GM18873 (cell line): Measurements from ENCODE around the gene UIMC1.

ENCODE experiments used
- ATAC-seq: cut with Tn5 transposase; IDR thresholded peaks from one replicate; pipeline ENCODE4 v1.9.1; 2021; ENCODE audit warnings: mild to moderate bottlenecking, moderate library complexity, moderate number of reproducible peaks; ENCODE audit not compliant: unreplicated experiment, low FRiP score

UIMC1 gene

DNA sequence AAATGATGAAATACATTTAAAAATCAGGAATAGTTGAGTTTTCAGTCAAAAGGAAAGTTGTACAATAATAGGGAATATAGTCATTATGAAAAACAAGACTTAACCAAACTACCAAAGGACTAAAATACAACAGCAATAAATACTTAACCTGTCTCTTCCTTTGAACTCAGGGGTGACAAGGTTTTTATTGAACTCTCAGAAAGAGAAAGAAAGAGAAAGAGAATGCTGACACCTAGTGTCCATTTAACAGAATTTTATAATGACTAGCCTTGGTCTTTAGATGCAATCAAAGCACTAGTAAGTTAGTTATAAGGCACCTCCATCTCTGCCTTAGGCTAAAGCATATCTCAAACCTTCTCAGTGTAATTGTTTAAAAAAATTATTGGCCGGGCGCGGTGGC lies 47.5 kb downstream of the UIMC1 start:
- ATAC-seq = no peak

DNA sequence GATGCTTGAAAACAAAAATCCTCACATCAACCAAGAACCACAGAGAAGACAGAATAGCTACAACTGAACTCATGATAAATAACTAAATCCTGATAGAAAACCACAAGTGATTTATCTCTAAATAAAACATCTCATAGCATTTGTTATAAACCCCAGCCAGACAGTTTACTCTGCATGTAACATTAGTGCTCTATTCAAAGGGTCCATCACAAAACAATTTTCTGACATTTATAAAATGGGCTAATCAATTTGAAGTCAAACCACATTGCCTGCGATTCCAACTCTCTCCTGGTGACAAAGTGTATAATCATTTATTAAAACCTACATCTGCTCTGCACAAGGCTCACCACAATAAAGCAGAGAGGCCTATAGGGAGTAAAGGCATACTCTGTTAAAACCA lies 49.8 kb downstream of the UIMC1 start:
- no peak for ATAC-seq

DNA sequence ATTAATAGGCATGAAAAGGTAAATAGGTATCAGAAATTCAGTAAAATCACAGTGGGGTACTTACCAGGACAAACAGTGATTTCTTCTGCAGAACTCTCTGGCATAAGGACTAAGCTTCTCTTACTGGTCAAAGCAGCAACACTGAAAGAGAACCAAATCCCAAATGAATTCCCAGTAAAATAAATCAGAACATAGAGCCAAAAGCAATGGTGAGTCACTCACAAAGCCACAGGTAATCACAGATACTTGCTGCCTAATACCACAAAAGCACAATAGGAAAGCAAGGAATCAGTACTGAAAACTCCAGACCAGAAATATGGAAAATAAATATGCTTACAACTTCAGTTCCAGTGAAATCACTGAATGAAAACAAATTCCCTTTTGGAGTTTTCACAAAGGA lies 50.7 kb downstream of the UIMC1 start:
- no peak for ATAC-seq

DNA sequence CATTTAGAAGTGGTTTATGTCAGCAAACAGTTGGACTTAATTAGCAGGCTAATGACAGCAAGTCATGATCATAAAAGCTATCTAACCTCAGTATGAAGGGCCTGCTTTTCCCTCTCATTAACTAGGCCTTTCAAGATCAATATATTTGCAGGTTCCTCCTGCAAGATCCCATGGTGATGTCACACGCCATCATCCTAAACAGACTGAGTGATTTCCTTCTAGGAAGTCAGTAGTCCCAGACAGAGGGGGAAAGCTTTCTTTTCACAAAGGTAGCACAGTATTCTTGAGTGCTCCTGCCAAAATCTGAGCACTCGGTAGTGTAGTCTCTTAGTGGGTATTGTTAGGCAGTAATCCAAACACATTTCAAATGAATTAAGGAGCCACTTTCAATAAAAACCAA lies 52.5 kb downstream of the UIMC1 start:
- ATAC-seq = no peak

DNA sequence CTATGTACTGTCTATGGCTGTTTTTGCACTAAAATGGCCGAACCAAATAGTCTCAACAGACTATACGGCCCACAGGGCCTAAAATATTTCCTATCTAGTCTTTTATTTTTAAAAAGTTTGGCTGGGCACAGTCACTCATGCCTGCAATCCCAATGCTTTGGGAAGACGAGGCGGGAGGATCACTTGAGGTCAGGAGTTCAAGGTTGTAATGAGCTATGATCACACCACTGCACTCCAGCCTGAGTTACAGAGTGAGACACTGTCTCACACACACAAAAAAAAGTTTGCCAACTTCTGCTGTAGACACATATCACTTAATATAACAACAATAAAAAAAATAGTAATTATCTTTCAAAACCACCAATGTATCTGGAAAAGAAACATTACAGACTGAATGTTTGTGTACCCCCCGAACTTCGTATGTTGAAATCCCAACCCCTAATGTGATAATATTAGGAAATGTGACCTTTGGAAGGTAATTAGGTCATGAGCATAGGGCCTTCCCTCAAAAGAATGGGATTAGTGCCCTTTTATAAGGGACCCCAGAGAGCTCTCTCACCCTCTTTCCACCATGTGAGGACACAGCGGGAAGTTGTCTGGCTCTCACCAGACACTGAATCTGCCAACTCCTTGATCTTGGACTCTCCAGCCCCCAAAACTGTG lies 53.9 kb downstream of the UIMC1 start:
- ATAC-seq = no peak

DNA sequence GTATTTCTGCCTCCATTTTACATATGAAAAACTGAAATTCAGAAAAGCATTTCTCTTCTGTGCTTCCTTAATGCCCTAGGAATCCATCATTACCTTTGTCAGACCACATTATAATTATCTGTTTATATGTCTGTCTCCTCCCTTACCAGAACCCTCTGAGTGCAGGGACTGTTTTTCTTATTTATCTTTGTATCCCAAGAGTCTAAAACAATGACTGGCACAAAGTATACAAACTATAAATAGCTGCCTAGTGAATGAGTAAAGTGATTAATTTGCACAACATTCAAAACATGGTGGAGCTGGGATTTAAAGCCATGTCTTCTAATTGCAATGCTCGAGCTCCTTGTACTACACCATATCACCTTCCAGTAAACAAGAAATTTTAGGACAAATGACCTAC lies 58.1 kb downstream of the UIMC1 start:
- no peak for ATAC-seq

DNA sequence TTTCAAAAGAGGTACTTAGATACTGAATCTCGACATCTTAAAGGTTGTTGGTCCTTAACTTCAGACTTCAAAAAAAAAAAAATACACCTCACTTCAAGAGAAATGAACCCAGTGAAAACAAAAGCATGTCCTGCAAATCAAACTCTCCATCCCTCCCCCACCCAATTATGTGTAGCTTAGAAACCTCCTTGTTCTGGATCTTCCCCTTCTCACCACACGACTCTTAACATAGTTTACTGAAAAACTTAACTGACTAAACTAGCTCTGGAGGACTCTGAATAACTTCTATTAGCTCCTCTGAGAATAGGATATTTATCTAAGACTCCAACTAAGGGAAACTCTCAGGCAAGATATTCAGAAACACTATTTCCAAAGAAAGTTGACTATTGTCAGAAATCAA lies 58.7 kb downstream of the UIMC1 start:
- ATAC-seq = no peak

DNA sequence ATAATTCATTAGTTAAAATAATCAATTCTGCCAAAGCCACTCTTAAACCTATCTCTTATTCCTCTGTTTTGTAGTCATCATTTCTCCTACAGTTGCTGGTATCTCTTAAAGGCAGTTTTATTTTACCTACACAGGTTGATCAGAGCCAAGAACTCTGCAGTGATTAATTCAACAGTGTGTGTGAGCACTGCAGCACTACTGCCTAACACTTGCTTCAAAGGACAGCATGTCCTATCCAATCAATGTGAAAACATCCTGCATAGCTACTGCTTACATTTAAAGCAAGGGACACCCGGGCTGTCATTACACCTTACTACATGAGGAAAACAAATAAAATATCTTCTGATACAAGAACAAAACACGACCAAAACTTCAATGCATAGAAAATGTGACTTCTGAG lies 62.3 kb downstream of the UIMC1 start:
- ATAC-seq = no peak

DNA sequence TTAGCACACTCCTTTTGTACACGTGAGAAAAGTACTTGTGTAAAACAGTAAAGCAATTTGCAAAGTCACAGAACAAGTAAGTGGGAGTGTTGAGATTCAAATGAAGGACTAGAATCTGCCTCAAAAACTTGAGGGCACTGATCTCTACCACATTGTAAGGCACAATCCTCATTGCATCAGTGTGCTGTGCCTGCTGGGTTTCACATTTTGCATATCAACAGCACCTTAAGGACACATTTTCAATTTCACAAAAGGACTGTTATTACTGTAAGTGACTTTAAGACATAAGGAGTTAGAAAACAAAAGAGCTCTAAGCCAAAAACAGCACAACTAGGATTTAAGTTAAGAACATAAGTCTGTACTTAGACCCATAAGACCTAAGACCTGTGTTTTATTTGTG lies 62.8 kb downstream of the UIMC1 start:
- no peak for ATAC-seq

DNA sequence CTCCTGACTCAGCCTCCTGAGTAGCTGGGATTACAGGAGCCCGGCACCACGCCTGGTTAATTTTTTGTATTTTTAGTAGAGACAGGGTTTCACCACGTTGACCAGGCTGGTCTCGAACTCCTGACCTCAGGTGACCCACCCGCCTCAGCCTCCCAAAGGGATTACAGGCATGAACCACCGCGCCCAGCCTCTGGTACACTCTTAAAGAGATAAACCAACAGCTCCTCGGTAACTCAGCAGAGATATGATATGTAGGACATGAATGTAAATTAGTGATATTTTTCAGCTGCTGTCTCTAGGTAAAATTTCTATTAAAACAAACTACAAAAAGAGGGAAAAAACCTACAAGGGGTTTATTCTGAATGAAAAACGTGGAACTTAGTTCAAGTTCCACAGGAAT lies 64.6 kb downstream of the UIMC1 start:
- ATAC-seq = no peak

DNA sequence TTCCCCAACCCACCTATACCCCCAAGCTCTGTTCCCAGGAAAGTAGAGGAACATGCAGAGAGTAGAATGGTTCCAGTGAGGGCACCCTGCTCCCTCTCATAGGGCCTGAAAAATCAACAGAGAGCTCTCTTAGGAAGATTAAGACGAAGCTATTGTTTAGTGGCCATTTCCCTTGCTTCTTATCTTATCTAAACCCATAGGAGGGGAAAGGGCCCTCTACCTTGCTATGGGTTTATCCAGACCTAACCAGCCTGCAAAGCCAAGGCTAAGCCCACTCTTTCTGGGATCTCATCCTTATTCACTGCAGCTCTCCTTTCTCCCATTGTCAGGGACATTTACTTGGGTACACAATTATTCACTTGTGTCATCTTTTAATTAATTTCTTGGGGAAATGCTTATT lies 68.1 kb downstream of the UIMC1 start:
- no peak for ATAC-seq

DNA sequence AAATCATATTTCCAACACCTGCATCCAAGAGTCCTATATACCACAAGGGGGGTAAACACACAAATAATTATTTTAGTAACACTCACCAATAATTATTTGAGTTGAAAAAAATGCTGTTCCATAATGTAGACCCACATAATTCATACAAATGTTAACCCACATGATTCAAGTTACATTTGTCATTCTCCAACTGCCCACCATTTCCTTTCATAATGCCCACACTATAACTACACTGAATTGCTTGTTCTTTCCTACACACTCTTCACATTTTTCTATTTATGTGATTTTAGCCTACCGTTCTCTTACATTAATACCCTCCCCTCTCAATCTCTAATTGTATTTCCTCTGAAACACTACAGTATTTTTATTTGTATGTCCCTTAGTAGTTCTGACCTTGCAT lies 71.6 kb downstream of the UIMC1 start:
- ATAC-seq = no peak

DNA sequence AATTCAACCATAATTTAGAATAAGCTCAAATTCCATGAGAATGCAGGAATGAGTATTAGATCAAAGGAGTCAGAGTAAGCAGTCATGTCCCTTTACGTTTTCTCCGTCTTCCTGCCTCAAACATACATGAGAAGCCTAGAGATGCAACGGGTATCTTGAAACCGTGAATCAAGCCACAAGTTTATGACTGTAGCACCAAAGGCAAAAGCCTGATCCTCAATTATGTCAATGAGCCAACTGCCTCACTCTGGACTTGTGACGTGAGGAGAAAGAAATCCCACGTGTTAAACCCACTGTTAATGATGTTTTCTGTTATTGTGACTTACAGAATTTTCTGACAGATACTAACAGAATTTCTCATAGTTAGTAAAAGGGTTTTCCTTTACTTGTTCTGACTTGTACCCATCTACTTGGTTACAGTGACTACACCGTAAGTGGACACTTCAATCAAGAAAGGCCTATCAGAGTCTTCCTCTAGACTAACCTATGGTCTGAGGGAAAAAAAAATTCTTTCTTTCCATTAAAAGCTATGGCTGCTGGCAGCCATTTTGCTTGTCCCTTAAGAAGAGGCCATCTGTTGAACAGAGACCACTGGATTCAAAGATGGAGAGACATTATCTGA lies 72.2 kb downstream of the UIMC1 start:
- ATAC-seq = no peak

DNA sequence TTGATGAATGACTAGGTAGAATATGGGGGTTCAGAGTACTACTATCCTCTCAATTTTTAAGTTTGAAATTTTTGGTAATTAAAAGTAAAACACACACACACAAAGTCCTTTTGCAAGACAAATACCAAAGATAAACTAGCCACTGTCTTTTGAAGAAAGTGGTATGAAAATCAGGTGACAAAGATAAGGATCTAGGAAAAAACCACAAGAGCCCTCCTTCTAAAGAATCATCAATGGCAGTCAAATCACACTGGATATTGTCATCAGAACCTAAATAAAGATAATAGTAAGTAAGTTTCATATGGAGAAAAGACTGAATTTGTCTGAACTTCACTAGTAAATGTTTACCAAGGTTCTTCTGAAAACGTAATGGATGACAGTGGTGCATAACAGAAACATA lies 76.9 kb downstream of the UIMC1 start:
- ATAC-seq = no peak

DNA sequence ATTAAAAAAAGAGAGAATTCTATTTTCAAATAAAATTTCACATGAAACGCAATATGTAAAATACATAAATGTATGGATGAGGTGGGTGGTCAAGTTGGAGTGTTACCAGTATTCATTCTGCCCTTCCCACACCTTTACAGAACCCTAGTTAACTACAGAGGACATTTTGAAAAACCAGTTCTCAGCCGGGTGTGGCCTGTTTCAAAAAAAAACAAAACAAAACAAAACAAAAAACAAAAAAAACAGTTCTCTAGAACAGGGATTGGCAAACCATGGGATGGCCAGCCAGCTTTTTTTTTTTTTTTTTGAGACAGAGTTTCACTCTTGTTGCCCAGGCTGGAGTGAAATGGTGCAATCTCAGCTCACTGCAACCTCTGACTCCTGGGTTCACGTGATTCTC lies 79.0 kb downstream of the UIMC1 start:
- no peak for ATAC-seq

DNA sequence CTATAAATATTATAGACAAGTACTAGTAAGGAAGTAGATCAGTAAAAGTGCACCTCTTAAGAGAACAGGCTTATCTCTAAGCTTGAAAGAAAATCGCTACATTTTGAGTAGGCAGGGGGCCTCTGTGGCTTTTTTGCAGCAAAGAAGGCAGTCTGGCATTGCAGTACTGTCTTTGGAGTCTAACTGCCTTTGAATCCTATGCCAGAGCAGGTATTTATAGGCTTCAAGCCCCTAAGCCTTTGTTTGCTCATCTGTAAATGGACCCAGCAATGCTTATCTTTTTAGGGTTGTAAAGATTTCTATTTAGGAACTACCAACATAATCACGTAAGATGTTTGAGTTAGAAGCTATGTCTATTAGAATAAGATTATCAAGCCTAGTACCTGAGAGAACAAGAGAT lies 83.8 kb downstream of the UIMC1 start:
- no peak for ATAC-seq

DNA sequence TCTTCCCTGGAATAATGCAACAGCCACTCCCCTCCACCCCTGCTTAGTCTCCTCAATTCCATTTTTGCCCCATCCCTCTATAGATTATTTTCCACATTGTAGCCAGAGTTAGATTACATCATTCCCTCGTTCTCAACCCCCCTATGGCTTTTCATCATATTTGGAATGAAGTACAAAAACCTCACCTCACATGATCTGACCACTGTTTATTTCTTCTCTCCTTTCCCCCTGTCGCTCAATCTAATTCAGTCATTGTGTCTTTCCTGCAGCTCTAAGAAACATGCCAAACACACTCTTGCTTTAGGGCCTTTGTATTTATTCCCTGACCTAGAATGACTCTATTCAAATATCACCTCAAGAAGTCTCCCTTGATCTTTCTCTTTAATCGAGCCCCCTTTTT lies 84.9 kb downstream of the UIMC1 start:
- ATAC-seq = no peak

DNA sequence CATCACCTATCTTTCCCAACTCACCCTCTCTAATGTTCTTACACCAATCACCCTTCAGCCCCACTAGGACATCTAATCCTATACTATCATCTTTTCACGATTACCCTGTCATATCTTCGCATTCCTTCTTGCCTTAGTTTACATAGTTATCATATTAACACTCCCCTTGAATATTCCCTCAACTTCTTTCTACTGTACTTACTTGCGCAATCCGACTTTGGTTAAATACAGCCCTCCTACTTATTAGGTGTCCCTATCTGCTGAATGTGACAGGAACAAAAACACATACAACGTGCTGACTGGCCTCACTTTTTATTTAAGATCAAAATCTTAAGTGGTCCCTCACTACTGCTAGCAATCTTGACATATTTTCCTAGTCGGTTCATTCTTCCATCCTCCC lies 88.0 kb downstream of the UIMC1 start:
- no peak for ATAC-seq

DNA sequence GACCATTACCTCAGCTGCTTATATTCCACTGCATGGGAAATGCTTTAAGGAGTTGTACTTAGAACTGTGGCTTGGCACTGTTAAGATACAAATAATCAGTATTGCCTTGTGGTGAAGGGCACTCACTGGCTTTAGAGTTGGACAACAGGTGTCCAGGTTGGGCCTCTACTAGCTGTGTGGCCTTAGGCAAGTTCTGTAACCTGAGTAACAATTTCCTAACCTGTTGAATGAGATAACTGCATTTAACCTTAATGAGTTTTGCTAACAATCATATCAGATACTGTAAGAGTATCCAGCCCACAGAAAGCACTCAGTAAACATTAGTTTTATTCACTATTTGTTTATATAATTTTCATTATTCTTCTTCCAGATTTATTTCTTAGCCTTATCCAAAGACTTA lies 90.2 kb downstream of the UIMC1 start:
- ATAC-seq = no peak

DNA sequence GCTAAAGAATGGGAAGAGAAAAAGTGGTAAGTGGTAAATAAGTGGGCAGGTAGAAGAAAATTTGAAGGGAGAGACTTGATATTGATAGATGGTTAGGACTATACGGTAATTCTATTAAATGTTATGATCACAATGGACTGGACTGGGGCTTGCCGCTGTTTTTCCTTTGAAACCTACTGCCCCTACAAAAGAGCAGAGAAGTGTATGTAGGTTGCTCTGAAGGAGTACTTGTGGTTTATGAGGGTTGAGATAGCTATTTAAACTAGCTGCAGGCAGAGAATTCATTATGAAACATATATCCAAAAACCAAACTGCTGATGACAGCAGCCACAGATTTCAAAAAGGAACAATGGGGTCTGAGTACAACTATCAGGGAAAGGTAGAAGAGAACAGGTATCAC lies 90.7 kb downstream of the UIMC1 start:
- no peak for ATAC-seq

DNA sequence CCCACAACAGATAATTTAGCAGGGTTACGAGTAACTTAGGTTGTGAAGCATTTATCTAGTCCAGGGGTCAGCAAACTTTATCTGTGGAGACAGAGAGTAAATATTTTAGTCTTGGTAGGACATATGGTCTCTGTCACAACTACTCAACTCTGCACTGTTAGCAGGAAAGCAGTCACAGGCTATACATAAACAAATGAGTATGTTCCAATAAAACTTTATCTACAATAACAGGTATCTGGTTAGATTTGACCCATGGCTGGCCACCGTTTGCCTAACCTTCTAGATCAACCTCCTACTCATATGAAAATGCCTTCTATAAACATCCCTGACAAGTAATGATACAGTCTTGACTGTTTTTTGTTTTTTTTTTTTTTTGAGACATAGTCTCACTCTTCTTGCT lies 94.5 kb downstream of the UIMC1 start:
- ATAC-seq = no peak

DNA sequence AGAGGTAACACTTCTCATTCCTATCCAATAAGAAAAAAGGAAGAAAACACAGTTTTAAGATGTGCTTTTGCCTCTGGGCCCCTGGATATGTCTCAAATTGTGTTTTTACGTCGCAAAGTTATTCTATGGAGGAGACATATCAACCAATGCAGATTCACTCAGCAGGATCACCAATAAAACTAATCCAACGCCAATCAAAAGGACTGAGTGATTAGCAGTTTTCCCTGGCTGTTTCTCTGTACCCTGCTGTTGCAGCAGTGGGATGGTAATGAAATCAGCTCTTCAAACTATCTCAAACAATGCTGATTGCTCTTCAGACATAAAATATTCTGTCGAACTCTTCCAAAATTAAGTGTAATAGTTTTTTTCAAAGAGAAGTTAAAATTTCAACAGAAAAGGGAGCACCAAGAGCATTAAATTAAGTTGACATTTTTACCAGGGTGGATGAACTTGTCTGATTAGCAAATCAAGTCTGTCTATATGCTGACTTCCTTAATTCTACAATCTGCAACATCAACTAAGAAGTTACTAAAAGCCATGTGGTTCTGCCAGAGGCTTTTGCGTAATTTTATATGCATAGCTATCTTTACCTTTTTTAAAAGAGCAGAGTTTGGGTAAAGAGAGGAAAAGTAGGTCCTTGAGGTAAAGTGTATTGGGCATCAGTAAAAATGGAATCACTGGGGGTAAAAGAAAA lies 97.8 kb downstream of the UIMC1 start:
- no peak for ATAC-seq
